GM21717 (cell line): ENCODE results near the gene RPS6KA2.
"Not testable (repeated sequence)": the region's sequence is repeated elsewhere in the genome, so short reads cannot be mapped to it uniquely, and the experiment has no call there.

Experiments
- ATAC-seq: cut with Tn5 transposase; IDR thresholded peaks from one replicate; pipeline ENCODE4 v1.9.1; 2021; ENCODE audit warnings: mild to moderate bottlenecking, moderate library complexity; ENCODE audit not compliant: unreplicated experiment

Gene RPS6KA2

GRCh38 chr6:166558156-166559005 lies 68.7 kb downstream of the RPS6KA2 start:
- ATAC-seq, result no peak

- ATAC-seq, result no peak
Measured at GRCh38 chr6:166556863-166557322, 70.2 kb downstream of the RPS6KA2 start.

DNA sequence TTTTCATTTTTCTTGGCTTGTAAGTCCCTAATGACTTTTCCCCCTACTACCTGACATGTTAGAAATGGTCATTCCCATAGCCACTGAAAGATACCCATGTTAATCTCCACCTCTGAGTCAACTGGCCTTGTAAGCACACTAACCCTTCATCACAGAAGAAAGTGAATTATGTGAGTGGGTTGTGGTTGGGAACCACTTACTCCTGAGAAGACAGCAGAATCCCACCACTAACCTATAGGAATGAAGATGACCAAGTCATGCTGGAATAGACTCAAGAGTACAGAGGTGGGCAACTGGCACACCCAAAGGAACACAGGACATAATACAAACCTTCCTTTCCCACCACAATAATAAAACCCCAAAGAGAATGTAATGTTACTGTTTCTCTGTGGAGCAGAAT lies 70.7 kb downstream of the RPS6KA2 start:
- no peak for ATAC-seq

DNA sequence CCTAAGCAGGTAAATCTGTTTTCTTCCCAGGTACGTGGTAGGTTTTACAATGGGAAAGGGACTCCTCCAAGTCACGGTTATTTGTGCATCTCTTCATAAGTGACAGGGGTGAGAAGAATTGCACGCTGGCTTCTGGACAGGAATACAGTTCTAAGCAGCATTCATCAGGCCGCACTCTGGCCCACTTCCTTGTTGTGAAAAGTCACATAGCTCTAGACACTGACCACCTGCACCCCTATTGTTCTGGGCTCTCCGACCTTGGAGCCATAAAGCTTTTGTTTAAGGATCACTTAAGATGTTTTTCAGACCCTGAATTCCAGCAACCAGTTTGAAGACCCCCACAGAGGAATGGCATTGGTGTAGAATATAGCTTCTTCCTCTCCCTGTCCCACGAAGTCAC lies 72.0 kb downstream of the RPS6KA2 start:
- no peak for ATAC-seq

- no peak for ATAC-seq
Measured at GRCh38 chr6:166554316-166554715, 72.7 kb downstream of the RPS6KA2 start.

DNA sequence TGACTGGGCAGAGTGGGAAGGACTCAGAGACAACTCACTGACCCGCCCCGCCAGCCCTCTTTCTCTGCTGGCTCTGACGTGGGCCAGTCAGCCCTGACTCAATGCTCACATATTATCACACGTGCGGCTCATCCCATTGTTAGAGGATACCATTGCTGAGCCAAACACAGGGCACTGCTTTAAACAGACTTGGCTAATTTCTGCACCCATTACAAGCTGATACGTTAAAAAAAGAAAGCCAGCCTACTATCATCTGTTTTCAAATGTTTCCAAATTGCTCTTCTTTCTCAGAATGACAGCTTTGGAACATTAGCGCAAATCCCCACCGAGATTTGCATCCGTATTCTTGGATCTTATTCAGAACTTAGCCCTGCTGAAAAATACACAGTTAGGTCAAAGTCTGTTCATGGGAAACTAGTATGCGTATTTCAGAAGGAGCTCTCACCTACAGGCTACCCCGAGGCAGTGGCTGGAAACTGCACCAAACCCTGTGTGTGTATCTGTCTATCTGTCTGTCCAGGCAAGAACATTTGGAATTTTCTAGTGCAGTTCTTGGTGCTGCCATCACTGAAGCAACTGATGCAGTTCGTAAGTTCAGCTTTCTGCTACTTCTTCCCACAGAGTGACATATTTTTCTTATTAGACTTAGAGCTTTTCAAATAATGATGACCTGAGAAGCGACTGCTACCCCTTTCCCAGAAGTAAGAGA lies 73.3 kb downstream of the RPS6KA2 start:
- no peak for ATAC-seq

- ATAC-seq, result no peak
Measured at GRCh38 chr6:166552600-166552999, 74.5 kb downstream of the RPS6KA2 start.

DNA sequence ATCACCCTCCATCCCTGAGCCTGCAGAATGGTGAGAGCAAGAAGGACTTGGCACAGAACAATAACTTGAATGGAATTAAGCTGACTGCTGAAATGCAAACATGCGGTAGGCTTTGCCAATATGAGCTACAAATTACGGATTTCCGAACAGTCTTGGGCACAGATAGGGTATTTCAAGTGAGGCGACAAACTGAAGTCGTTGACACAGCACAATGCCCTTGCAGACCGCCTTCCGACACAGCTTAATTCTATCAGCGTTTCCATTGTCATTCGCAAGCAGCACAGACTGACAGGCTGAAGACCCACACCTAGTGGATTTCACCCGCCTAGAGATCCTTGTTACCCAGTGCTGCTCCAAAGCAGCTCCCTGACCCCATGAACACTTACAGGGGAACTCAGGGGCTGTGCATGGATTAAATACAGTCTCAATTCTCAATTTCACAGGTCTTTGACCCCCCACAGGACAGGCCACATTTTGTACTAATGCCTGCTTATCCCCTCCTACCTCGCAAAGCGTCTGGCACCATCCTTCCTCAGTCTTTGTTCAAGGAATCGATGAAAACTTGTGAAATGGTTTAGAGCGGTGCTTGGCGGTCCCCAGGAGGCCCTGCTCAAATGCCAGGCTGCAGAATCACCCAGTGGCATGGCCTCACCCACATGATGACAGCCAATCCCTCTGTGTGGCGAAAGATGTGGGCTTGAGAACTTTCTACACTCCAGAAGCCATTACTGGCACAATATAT lies 75.1 kb downstream of the RPS6KA2 start:
- no peak for ATAC-seq

GRCh38 chr6:166546653-166547052 lies 80.4 kb downstream of the RPS6KA2 start:
- ATAC-seq, result no peak

DNA sequence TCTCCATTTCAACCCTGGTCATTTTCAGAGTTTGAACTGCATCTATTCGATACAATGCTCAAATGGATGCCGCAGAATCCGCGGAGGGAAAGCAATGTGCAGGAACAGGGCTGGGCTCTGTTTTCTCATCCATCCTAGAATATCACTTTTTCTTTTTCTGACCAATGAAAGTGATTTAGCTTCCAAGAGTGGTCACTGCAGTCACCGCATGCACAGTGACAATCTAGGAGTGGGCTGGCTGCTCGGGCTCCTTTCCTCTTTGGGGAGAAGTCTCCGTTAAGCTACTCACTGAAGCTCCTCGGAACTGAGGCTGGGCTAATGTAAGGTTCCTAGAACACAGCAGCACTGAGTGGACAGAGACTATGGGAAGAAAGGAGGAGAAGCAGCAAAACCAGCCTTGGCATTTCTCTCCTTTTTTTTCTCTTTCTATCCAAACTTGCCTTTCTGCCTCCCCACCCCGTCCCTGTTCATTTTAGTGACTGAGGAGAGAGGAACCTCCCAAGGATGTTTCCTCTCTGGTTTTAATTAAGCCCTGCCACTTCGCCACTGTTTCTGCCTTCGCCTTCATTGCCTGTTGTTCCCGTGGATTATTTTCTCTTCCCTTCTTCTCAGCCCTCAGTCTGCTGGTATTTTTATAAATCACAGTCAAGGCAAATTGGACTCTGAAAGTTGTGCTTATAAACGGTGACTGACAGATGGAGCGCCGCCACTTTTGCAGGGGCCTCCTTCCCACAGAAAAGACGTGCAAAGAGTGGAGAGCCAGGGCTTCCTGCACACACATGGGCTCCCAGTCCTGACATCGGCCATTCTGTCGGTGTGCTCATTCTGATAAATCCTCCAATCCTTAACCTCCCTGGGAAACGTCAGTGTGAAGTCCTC lies 81.7 kb downstream of the RPS6KA2 start:
- no peak for ATAC-seq

GRCh38 chr6:166544296-166544605 lies 82.8 kb downstream of the RPS6KA2 start:
- ATAC-seq, result no peak

- ATAC-seq, result no peak
Measured at GRCh38 chr6:166543603-166544295, 83.3 kb downstream of the RPS6KA2 start.

DNA sequence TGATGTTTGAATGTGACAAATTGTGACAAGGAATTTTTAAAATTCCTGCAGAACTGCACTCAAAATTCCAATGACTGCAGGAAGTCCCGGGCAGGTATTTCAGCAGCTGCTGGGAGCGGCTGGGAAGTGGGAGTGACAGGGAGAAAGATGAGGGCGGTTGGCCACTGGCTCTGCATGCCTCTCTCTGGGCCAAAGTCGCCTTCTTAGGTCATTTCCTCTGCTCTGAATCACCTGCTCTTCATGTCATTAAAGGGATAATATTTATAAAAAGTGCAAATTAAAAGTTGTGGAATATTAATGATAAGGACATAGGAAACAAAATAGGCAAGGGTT lies 84.5 kb downstream of the RPS6KA2 start:
- no peak for ATAC-seq

DNA sequence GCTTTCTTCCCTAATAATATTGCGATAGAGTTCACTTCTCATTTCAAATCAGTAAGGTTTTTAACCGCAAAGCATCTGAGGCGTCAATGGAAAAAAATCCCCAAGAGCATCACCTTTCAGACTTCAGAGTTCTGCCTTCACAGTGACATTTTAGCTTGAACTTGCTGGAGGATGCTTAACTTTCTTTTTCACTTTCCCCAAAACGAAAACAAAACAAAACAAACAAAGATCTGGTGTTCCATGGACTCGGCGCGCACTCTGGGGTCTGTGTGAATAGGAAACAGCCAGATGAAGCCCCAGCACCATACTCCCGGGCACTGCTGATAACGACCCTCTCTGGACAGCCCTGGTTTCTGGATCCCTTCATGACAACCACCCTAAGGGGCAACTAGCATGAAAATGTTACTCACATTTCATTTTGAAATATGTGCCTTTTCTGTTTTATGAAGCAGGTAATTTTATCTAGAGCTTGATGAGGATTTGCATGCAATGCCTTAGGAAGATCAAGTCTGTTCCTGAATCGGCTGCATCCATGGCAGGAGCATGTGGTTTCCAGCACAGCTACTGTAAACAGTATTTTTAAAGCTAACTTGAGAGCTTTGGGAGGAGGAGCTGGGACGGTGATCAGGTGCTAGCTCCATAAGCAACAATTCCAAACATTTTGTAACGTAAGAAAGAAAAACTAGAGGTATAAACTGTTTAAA lies 85.0 kb downstream of the RPS6KA2 start:
- no peak for ATAC-seq

DNA sequence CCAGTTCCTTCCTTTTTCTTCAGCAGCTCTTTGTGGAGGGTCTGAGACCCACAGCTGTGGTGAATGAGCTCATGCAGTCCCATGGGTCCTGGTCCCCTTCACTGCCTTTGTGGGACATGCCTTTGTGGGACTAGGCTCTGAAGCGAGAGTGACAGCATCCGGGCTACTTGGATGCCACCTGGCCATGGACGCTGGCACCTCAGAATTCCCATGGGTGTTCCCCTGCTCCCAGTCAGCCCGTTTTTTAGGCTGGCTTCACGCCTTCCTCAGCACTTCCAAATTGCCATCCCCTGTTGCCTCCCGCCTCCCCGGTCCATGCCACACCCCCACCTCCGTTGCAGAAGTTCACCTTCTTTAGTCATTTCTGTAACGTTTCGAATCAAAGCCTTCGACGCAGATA lies 85.7 kb downstream of the RPS6KA2 start:
- peak; percentile 43 for ATAC-seq

DNA sequence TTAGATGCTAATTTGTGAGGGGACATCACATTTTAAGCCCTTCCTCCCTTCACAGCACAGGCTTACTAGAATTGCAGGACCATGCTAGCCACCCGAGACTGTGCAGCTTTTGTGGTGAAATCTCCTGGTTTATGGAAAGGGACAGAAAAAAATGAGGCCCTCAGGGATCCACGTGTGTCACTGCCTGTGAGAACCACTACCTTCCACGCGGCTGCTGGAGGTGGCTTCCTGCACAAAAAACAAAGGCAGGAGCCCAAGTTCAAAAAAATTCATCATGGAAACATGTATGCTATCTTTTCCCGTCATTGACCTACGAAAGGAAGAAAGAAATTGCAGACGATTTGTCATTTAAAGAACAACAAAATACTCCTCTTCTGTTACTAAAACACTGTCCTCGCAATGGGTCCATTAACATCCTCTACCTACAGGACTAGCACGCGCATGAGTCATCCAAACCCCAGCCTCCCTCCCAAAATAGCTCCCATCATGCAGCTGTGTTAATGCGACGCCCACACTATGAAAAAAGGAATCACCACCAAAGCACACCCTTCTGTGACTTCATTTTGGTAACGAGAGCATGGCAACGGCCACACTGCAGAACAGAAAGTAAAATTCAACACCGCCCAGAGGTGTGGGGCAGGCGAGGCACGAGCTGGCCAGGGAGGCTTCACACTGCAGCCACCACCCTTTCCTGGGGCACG lies 86.3 kb downstream of the RPS6KA2 start:
- peak; percentile 99 for ATAC-seq

DNA sequence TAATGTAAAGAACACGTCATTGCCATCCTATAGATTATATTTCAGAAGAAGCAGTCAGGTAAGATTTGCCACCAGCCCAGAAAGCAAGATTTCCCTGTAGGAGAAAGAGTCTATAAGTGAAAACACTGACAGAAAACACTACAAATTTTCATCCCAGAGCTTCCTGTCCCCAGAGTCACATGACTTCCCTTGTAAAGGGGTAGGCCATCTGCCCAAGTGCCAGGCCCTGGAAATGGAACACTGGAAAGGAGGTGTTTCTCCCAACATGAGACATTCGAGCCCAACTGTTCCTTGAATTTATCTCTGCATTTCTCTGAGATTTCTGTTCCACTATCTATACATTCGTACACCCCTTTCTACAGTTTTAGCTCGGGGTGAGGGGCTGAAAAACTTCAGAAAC lies 87.5 kb downstream of the RPS6KA2 start:
- no peak for ATAC-seq

DNA sequence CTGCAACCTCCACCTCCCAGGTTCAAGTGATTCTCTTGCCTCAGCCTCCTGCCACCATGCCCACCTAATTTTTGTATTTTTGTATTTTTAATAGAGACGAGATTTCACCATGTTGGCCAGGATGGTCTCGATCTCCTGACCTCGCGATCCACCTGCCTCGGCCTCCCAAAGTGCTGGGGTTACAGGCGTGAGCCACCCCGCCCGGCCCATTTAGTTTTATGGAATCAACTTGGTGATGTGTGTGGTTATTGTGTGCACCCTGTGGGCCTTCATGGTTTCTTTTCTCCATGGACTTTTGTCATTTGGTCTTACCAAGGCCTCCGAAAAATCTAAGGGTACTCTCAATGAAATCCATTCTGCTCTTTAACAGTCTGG lies 88.1 kb downstream of the RPS6KA2 start:
- not testable (repeated sequence) for ATAC-seq
